ENCODE results near the gene STMND1. TPM values are rescaled to one million over a fixed set of nuclear protein-coding genes. Genes with fewer than 3 reads are reported as not detected.
"Not testable (repeated sequence)": the region's sequence is repeated elsewhere in the genome, so short reads cannot be mapped to it uniquely, and the experiment has no call there.

The STMND1 gene
- total and polyA plus RNA-seq, 10 donors = not detected

GRCh38 chr6:17064975-17065374 lies 36.9 kb upstream of the STMND1 start:
- intact Hi-C loops (cut with DNase I; ENCODE audit: low total_unique reads) = no loop called here
- H3K27ac ChIP-seq = no peak overlapping the region
- no peaks in the 10 kb centered on the region for H3K4me1 ChIP-seq
- H3K4me3 ChIP-seq = no peak overlapping the region
- TF ChIP-seq POLR2AphosphoS5 (IDR thresholded peaks at IDR 0.05) = no peak
- DNase-seq = no peak
- H3K27me3 ChIP-seq (replicated peaks in 1 of 7) = no peaks in the 10 kb centered on the region
- H3K9me3 ChIP-seq = peaks cover 0 to 18% (median 12%) of the 10 kb centered on the region in 8 donors
- H3K36me3 ChIP-seq = no peaks in the 10 kb centered on the region

GRCh38 chr6:17066610-17067009 lies 35.2 kb upstream of the STMND1 start:
- H3K36me3 ChIP-seq = no peaks in the 10 kb centered on the region
- H3K4me1 ChIP-seq = no peaks in the 10 kb centered on the region
- intact Hi-C loops (cut with DNase I; ENCODE audit: low total_unique reads) = no loop called here
- DNase-seq = no peak
- peaks cover 0 to 32% (median 16%) of the 10 kb centered on the region in 8 donors for H3K9me3 ChIP-seq
- no peak overlapping the region for H3K4me3 ChIP-seq
- WGBS, 5 donors = 70 to 91% (median 75%) methylated on average over 6 of the region's 6 CpGs
- no peak overlapping the region for H3K27ac ChIP-seq
- H3K27me3 ChIP-seq (replicated peaks in 1 of 7) = no peaks in the 10 kb centered on the region
- TF ChIP-seq, protein P1, sequence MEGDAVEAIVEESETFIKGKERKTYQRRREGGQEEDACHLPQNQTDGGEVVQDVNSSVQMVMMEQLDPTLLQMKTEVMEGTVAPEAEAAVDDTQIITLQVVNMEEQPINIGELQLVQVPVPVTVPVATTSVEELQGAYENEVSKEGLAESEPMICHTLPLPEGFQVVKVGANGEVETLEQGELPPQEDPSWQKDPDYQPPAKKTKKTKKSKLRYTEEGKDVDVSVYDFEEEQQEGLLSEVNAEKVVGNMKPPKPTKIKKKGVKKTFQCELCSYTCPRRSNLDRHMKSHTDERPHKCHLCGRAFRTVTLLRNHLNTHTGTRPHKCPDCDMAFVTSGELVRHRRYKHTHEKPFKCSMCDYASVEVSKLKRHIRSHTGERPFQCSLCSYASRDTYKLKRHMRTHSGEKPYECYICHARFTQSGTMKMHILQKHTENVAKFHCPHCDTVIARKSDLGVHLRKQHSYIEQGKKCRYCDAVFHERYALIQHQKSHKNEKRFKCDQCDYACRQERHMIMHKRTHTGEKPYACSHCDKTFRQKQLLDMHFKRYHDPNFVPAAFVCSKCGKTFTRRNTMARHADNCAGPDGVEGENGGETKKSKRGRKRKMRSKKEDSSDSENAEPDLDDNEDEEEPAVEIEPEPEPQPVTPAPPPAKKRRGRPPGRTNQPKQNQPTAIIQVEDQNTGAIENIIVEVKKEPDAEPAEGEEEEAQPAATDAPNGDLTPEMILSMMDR (IDR thresholded peaks at IDR 0.05 in 8 of 11, conservative IDR thresholded peaks at IDR 0.05 in 3 of 11) = no peak
- no peak for TF ChIP-seq POLR2A (IDR thresholded peaks at IDR 0.05)
- no peak for TF ChIP-seq POLR2AphosphoS5 (IDR thresholded peaks at IDR 0.05)

GRCh38 chr6:17068972-17069371 lies 32.9 kb upstream of the STMND1 start:
- H3K9me3 ChIP-seq = peaks cover 0 to 32% (median 16%) of the 10 kb centered on the region in 8 donors
- intact Hi-C loops (cut with DNase I; ENCODE audit: low total_unique reads) = not testable (repeated sequence)

DNA sequence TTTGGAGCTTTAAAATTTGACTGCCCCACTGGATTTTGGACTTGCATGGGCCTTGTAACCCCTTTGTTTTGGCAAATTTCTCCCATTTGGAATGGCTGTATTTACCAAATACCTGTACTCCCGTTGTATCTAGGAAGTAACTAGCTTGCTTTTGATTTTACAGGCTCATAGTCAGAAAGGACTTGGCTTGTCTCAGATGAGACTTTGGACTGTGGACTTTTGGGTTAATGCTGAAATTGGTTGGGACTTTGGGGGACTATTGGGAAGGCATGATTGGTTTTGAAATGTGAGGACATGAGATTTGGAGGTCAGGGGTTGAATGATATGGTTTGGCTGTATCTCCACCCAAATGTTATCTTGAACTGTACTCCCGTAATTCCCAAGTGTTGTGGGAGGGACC lies 31.4 kb upstream of the STMND1 start:
- H3K4me1 ChIP-seq; H3K4me3 ChIP-seq; H3K36me3 ChIP-seq; intact Hi-C loops (cut with DNase I; ENCODE audit: low total_unique reads); H3K27ac ChIP-seq; DNase-seq: not testable (repeated sequence)
- peaks cover 0 to 32% (median 16%) of the 10 kb centered on the region in 8 donors for H3K9me3 ChIP-seq
- WGBS, 5 donors = 65 to 88% (median 84%) methylated on average over 2 of the region's 2 CpGs
- H3K27me3 ChIP-seq (replicated peaks in 1 of 7) = peaks cover 0 to 14% (median 0%) of the 10 kb centered on the region in 7 donors

More at GRCh38 chr6:17068972-17069371, 32.9 kb upstream of the STMND1 start:
- H3K36me3 ChIP-seq, H3K4me1 ChIP-seq, DNase-seq, H3K4me3 ChIP-seq, H3K27ac ChIP-seq: not testable (repeated sequence)
- peaks cover 0 to 10% (median 0%) of the 10 kb centered on the region in 7 donors for H3K27me3 ChIP-seq (replicated peaks in 1 of 7)

- H3K36me3 ChIP-seq; intact Hi-C loops (cut with DNase I; ENCODE audit: low total_unique reads); H3K27ac ChIP-seq; H3K4me1 ChIP-seq; DNase-seq; H3K4me3 ChIP-seq: not testable (repeated sequence)
- Histone ChIP-seq H3K27me3 (replicated peaks in 1 of 7) (peaks cover 0 to 14% (median 0%) of the 10 kb centered on the region in 7 donors), H3K9me3 (peaks cover 0 to 42% (median 15%) of the 10 kb centered on the region in 8 donors)
- WGBS, 5 donors = 53 to 72% (median 61%) methylated on average over 2 of the region's 2 CpGs
Observed at GRCh38 chr6:17073596-17073995, 28.3 kb upstream of the STMND1 start.

- 68 to 88% (median 74%) methylated on average over 4 of the region's 4 CpGs for WGBS, 5 donors
- TF ChIP-seq POLR2AphosphoS5 (IDR thresholded peaks at IDR 0.05) (no peak), POLR2A (IDR thresholded peaks at IDR 0.05) (no peak)
- TF ChIP-seq, protein P1 (IDR thresholded peaks at IDR 0.05 in 8 of 11, conservative IDR thresholded peaks at IDR 0.05 in 3 of 11) = no peak
- Histone ChIP-seq H3K27ac (no peak overlapping the region), H3K36me3 (no peaks in the 10 kb centered on the region), H3K9me3 (peaks cover 0 to 7% (median 0%) of the 10 kb centered on the region in 8 donors), H3K4me1 (no peaks in the 10 kb centered on the region), H3K4me3 (no peak overlapping the region), H3K27me3 (replicated peaks in 1 of 7) (no peaks in the 10 kb centered on the region)
- intact Hi-C loops (cut with DNase I; ENCODE audit: low total_unique reads) = no loop called here
- DNase-seq = no peak
Observed at GRCh38 chr6:17081273-17081672, 20.6 kb upstream of the STMND1 start.
